Measurements from ENCODE around the gene CTXND2.
A peak's percentile ranks its signal among the peaks of the same experiment; 100 is the strongest.
"Not testable (repeated sequence)": the region's sequence is repeated elsewhere in the genome, so short reads cannot be mapped to it uniquely, and the experiment has no call there.

CTXND2 gene

GRCh38 chr1:150917387-150917786, 30.5 kb downstream of the CTXND2 start:
- no peak for TF ChIP-seq CTCF (IDR thresholded peaks at IDR 0.05; ENCODE audit: low read depth, low read length, missing control alignments)
- no peak for DNase-seq (ENCODE audit: extremely low read depth, low read depth)
- no peak overlapping the region for H3K4me3 ChIP-seq (replicated peaks; ENCODE audit: low read depth, low read length)

- TF ChIP-seq CTCF (IDR thresholded peaks at IDR 0.05; ENCODE audit: low read depth, low read length, missing control alignments): peak; percentile 75
- DNase-seq (ENCODE audit: extremely low read depth, low read depth): peak; percentile 61
- no peak overlapping the region for H3K4me3 ChIP-seq (replicated peaks; ENCODE audit: low read depth, low read length)
These were observed 35.6 kb downstream of the CTXND2 start for GRCh38 chr1:150922519-150922975.

GRCh38 chr1:150925080-150925479, 38.1 kb downstream of the CTXND2 start:
- no peak for TF ChIP-seq CTCF (IDR thresholded peaks at IDR 0.05; ENCODE audit: low read depth, low read length, missing control alignments)
- DNase-seq (ENCODE audit: extremely low read depth, low read depth): no peak
- peak overlapping the region; percentile 68 for H3K4me3 ChIP-seq (replicated peaks; ENCODE audit: low read depth, low read length)

- no peak for TF ChIP-seq CTCF (IDR thresholded peaks at IDR 0.05; ENCODE audit: low read depth, low read length, missing control alignments)
- H3K4me3 ChIP-seq (replicated peaks; ENCODE audit: low read depth, low read length): peak within 1 kb of the TSS; percentile 68
- peak; percentile 91 for DNase-seq (ENCODE audit: extremely low read depth, low read depth)
These were observed 39.3 kb downstream of the CTXND2 start, which contains the start of gene SETDB1 for GRCh38 chr1:150926097-150926741. Gene SETDB1 (plus strand): TSS chr1:150926363. CDS start chr1:150927715, 1,352 bp downstream.

- TF ChIP-seq CTCF (IDR thresholded peaks at IDR 0.05; ENCODE audit: low read depth, low read length, missing control alignments): no peak
- no peak overlapping the region for H3K4me3 ChIP-seq (replicated peaks; ENCODE audit: low read depth, low read length)
- DNase-seq (ENCODE audit: extremely low read depth, low read depth): no peak
These were observed 40.7 kb downstream of the CTXND2 start for GRCh38 chr1:150927624-150928023.

- DNase-seq (ENCODE audit: extremely low read depth, low read depth): no peak
These were observed 41.4 kb downstream of the CTXND2 start for GRCh38 chr1:150928286-150928685.

GRCh38 chr1:150928775-150929174, 41.8 kb downstream of the CTXND2 start:
- DNase-seq (ENCODE audit: extremely low read depth, low read depth): not testable (repeated sequence)

More at GRCh38 chr1:150928286-150928685, 41.4 kb downstream of the CTXND2 start:
- H3K4me3 ChIP-seq (replicated peaks; ENCODE audit: low read depth, low read length): no peak overlapping the region
- TF ChIP-seq CTCF (IDR thresholded peaks at IDR 0.05; ENCODE audit: low read depth, low read length, missing control alignments): no peak

More at GRCh38 chr1:150928775-150929174, 41.8 kb downstream of the CTXND2 start:
- not testable (repeated sequence) for H3K4me3 ChIP-seq (replicated peaks; ENCODE audit: low read depth, low read length)

All from HFF-Myc (cell line).